Keratinocyte (primary cell): ENCODE data around the gene EPOP. TPM values are rescaled to one million over a fixed set of nuclear protein-coding genes. Genes with fewer than 3 reads are reported as not detected.

Experiments
- DNase-seq: peaks from one replicate; pipeline ENCODE4 v3.0.0-alpha.2; 2011; ENCODE audit warnings: low read depth, missing footprints, low spot score
- FAIRE-seq: peaks from 2 replicates; lab custom pipeline; 2011; peaks lifted over from hg19 to GRCh38; lab: Jason Lieb, UNC
- H2AFZ ChIP-seq: 2 replicates; pipeline ENCODE4 v1.6.0; 2012; ENCODE audit warnings: low read length, control low read depth, inconsistent platforms; ENCODE audit not compliant: control insufficient read depth
- H3K27ac ChIP-seq: 2 replicates; pipeline ENCODE4 v1.5.1; 2011; ENCODE audit warnings: low read length; ENCODE audit not compliant: control insufficient read depth, insufficient read depth
- H3K27me3 ChIP-seq: 3 replicates; pipeline ENCODE4 v1.6.0; 2011; ENCODE audit warnings: low read length; ENCODE audit not compliant: control insufficient read depth, insufficient read depth; ENCODE audit errors: extremely low read depth
- H3K36me3 ChIP-seq, 2 experiments: 2 replicates in 1 of 2; 3 replicates in 1 of 2; pipeline ENCODE4 v1.5.1; 2011; ENCODE audit warnings: low read length in 2 of 2, mild to moderate bottlenecking in 1 of 2; ENCODE audit not compliant: control insufficient read depth in 2 of 2, insufficient read depth in 2 of 2; ENCODE audit errors: extremely low read depth in 1 of 2
- H3K4me1 ChIP-seq: 3 replicates; pipeline ENCODE4 v1.5.1; 2011; ENCODE audit warnings: low read length; ENCODE audit not compliant: control insufficient read depth, insufficient read depth; ENCODE audit errors: extremely low read depth
- H3K4me2 ChIP-seq: 3 replicates; pipeline ENCODE4 v1.6.0; 2011; ENCODE audit warnings: low read depth, low read length; ENCODE audit not compliant: control insufficient read depth, insufficient read depth; ENCODE audit errors: extremely low read depth
- H3K4me3 ChIP-seq, 3 experiments: fragments of 200-600 bp in 1 of 3; sonication (generic) in 1 of 3; 2 replicates in 2 of 3; 3 replicates in 1 of 3; pipeline ENCODE4 v1.5.1; 2011 to 2016; ENCODE audit warnings: low read length in 3 of 3, mild to moderate bottlenecking in 3 of 3, control low read depth in 2 of 3, inconsistent platforms in 1 of 3, low read depth in 1 of 3, mixed read lengths in 1 of 3, mixed run types in 1 of 3, moderate library complexity in 1 of 3; ENCODE audit not compliant: control insufficient read depth in 2 of 3, insufficient read depth in 2 of 3; ENCODE audit errors: extremely low read depth in 1 of 3
- H3K79me2 ChIP-seq: 2 replicates; pipeline ENCODE4 v1.6.0; 2012; ENCODE audit warnings: low read length; ENCODE audit not compliant: control insufficient read depth, insufficient read depth
- H3K9ac ChIP-seq: 3 replicates; pipeline ENCODE4 v1.6.0; 2011; ENCODE audit warnings: low read length; ENCODE audit not compliant: control insufficient read depth, insufficient read depth; ENCODE audit errors: extremely low read depth
- H3K9me1 ChIP-seq: 3 replicates; pipeline ENCODE4 v1.6.0; 2011; ENCODE audit warnings: low read length; ENCODE audit not compliant: control insufficient read depth, insufficient read depth; ENCODE audit errors: extremely low read depth
- H3K9me3 ChIP-seq: 2 replicates; pipeline ENCODE4 v1.5.1; 2012; ENCODE audit warnings: low read depth, low read length; ENCODE audit not compliant: control insufficient read depth
- H4K20me1 ChIP-seq: 3 replicates; pipeline ENCODE4 v1.6.0; 2011; ENCODE audit warnings: low read length; ENCODE audit not compliant: control insufficient read depth, insufficient read depth; ENCODE audit errors: extremely low read depth
- EZH2 ChIP-seq: IDR thresholded peaks from one replicate; pipeline ENCODE4 v1.6.1; 2012; ENCODE audit warnings: inconsistent platforms, mild to moderate bottlenecking, low read length, moderate library complexity
- dilution Hi-C: fragments of 300-500 bp; cut with MboI; formaldehyde crosslinking; loops from one replicate; pipeline ENCODE4 v1.7.0; 2020; ENCODE audit warnings: low sequenced_read_pairs; ENCODE audit not compliant: extremely low pct_ligation_motif_present
- polyA plus RNA-seq, 5 experiments: library from polyadenylated mRNA; depleted of rRNA in 3 of 5; stranded (reverse) in 3 of 5; stranded (forward) in 1 of 5; unstranded in 1 of 5; fragments of >200 nt; gene quantifications; 1 replicate in 1 of 5; 2 replicates in 3 of 5; 3 replicates in 1 of 5; pipeline versions ENCODE4 v1.2.1 to v1.2.3, GENCODE V29; 2011 to 2012; ENCODE audit warnings: missing spikeins in 2 of 5, low read depth in 1 of 5, low replicate concordance in 1 of 5
- TF ChIP-seq, protein P1 (sequence below), 3 experiments: IDR thresholded peaks in 1 of 3; conservative IDR thresholded peaks in 1 of 3; optimal IDR thresholded peaks in 1 of 3; 2 replicates in 2 of 3; 3 replicates in 1 of 3; pipeline versions ENCODE3 to v1.5.1; 2011; ENCODE audit warnings: low read length in 3 of 3, mild to moderate bottlenecking in 3 of 3, moderate library complexity in 2 of 3, control low read depth in 1 of 3, inconsistent platforms in 1 of 3; ENCODE audit not compliant: insufficient read depth in 2 of 3; ENCODE audit errors: extremely low read depth in 1 of 3

Gene EPOP
- polyA plus RNA-seq, 1 donor (not counting 4 experiments of a cell fraction or from before 2014, with no cell fraction given), result 3.2 TPM

DNA sequence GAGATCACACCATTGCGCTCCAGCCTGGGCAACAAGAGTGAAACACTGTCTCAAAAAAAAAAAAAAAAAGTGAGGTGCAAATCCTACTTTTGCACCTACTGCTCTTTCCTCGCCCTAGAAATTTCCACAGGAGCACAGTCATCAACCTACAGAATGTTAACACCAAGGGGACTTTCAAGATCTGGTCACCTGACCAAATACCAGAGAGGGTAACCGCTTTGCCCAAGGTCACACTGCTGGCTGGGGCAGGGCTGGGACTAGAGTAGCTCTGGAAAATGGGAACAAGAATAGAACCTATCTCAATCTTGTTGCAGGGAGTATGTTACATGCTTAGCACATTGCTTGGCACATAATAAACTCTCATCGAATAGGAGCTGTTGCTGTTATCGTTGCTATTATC lies 24.0 kb upstream of the EPOP start:
- no peak for DNase-seq
- H3K9me1 ChIP-seq, result no peaks in the 10 kb centered on the region
- no peak overlapping the region for H2AFZ ChIP-seq
- dilution Hi-C loops, result no loop called here
- H4K20me1 ChIP-seq, result no peaks in the 10 kb centered on the region
- H3K4me3 ChIP-seq, result no peak overlapping the region
- H3K27me3 ChIP-seq, result peaks cover 3% of the 10 kb centered on the region
- H3K4me1 ChIP-seq, result peaks cover 24% of the 10 kb centered on the region
- no peak for TF ChIP-seq EZH2
- TF ChIP-seq, protein P1, sequence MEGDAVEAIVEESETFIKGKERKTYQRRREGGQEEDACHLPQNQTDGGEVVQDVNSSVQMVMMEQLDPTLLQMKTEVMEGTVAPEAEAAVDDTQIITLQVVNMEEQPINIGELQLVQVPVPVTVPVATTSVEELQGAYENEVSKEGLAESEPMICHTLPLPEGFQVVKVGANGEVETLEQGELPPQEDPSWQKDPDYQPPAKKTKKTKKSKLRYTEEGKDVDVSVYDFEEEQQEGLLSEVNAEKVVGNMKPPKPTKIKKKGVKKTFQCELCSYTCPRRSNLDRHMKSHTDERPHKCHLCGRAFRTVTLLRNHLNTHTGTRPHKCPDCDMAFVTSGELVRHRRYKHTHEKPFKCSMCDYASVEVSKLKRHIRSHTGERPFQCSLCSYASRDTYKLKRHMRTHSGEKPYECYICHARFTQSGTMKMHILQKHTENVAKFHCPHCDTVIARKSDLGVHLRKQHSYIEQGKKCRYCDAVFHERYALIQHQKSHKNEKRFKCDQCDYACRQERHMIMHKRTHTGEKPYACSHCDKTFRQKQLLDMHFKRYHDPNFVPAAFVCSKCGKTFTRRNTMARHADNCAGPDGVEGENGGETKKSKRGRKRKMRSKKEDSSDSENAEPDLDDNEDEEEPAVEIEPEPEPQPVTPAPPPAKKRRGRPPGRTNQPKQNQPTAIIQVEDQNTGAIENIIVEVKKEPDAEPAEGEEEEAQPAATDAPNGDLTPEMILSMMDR (optimal IDR thresholded peaks at IDR 0.05 in 1 of 3, IDR thresholded peaks at IDR 0.05 in 1 of 3, conservative IDR thresholded peaks at IDR 0.05 in 1 of 3; ENCODE audit: extremely low read depth in 1 of 3, insufficient read depth in 2 of 3, low read length in 3 of 3), result no peak
- no peak overlapping the region for H3K4me2 ChIP-seq
- no peak overlapping the region for H3K9ac ChIP-seq
- FAIRE-seq, result no peak
- no peaks in the 10 kb centered on the region for H3K36me3 ChIP-seq
- H3K9me3 ChIP-seq, result no peaks in the 10 kb centered on the region
- H3K27ac ChIP-seq, result no peak overlapping the region
- no peaks in the 10 kb centered on the region for H3K79me2 ChIP-seq

DNA sequence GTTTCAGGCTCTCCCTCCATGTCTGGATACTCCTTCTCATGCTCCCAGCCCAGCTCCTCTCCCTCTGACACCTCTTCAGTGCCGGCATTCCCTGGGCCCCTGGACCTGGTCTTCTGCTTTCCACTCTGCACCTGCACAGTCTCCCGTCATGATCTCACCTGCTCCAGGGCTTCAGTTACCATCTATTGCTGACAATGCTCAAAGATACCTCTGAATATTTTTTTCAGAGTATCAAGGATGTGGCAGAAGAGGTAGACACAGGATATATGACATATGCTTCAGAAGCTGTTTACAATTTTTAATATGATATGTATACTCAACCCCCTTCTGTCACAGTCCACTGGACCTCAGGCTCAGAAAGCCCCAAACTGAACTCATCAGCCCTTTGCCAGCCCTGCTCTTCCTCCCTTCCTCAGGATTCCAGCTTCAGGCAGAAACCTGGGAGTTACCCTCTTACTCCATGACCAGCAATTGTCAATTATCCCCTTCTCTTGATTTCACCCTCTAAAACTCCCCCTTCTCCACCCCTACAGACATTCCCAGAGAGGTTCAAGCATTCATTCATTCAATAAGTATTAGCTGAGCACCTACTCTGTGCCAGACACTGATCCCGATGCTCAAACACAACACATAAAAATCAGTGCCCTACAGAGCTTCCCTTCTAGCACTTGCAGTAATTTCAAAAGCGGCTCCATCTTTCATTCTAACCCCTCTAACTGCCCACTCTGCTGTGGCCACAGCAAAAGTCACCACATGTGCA lies 22.5 kb upstream of the EPOP start:
- Histone ChIP-seq H3K9me1 (no peaks in the 10 kb centered on the region), H3K79me2 (no peaks in the 10 kb centered on the region), H3K9me3 (no peaks in the 10 kb centered on the region), H4K20me1 (no peaks in the 10 kb centered on the region), H3K4me1 (peaks cover 15% of the 10 kb centered on the region), H3K27me3 (peaks cover 3% of the 10 kb centered on the region), H3K4me3 (no peak overlapping the region), H3K4me2 (no peak overlapping the region), H3K9ac (no peak overlapping the region), H2AFZ (no peak overlapping the region), H3K36me3 (no peaks in the 10 kb centered on the region), H3K27ac (no peak overlapping the region)
- no peak for TF ChIP-seq EZH2
- TF ChIP-seq, protein P1 (optimal IDR thresholded peaks at IDR 0.05 in 1 of 3, IDR thresholded peaks at IDR 0.05 in 1 of 3, conservative IDR thresholded peaks at IDR 0.05 in 1 of 3; ENCODE audit: extremely low read depth in 1 of 3, insufficient read depth in 2 of 3, low read length in 3 of 3), result no peak
- no peak for FAIRE-seq
- dilution Hi-C loops, result no loop called here
- DNase-seq, result no peak
